Adrenal gland (tissue), 12 donors: ENCODE measurements around the gene RHBDF2. TPM values are rescaled to one million over a fixed set of nuclear protein-coding genes. Genes with fewer than 3 reads are reported as not detected.

Experiments used
- DNase-seq, 7 donors: peaks; one replicate each; pipeline ENCODE4 v3.0.0-alpha.2; 2019 to 2020
- H3K27ac ChIP-seq, 5 donors: fragments of 200-600 bp; sonication (generic) in 4 of 5; 1 replicate in 3 of 5; 2 replicates in 2 of 5; pipeline versions ENCODE4 v1.5.1 to v1.8.0; 2016 to 2020; ENCODE audit warnings: mild to moderate bottlenecking in 1 of 5
- H3K27me3 ChIP-seq: fragments of 200-600 bp; 2 replicates; pipeline ENCODE4 v1.8.0; 2021
- H3K36me3 ChIP-seq, 2 donors: fragments of 200-600 bp; replicated peaks in 1 of 2; 1 replicate in 1 of 2; 2 replicates in 1 of 2; pipeline versions ENCODE4 v1.5.1 to v1.8.0; 2018 to 2022
- H3K4me1 ChIP-seq, 2 donors: fragments of 200-600 bp; replicated peaks in 1 of 2; 1 replicate in 1 of 2; 2 replicates in 1 of 2; pipeline versions ENCODE4 v1.5.1 to v1.8.0; 2018 to 2021
- H3K4me3 ChIP-seq, 4 donors: fragments of 200-600 bp; sonication (generic) in 3 of 4; one replicate each; pipeline ENCODE4 v1.5.1; 2016 to 2018
- H3K9me3 ChIP-seq, 3 donors: fragments of 200-600 bp; sonication (generic) in 1 of 3; replicated peaks in 1 of 3; 1 replicate in 2 of 3; 2 replicates in 1 of 3; pipeline versions ENCODE4 v1.5.1 to v1.8.0; 2016 to 2021
- POLR2A ChIP-seq, 2 donors: fragments of 450-650 bp; IDR thresholded peaks; one replicate each; pipeline ENCODE4 v1.6.1; 2017; ENCODE audit warnings: antibody characterized with exemption in 2 of 2, mild to moderate bottlenecking in 2 of 2, moderate library complexity in 1 of 2
- WGBS, 4 donors: extraction: QIAGEN DNeasy Blood & Tissue Kit in 2 of 4; methylation state at CpG; one replicate each; pipeline versions ENCODE4 v1.1.5 to v1.1.7; 2013 to 2017; 5-methylcytosine and 5-hydroxymethylcytosine counted together
- intact Hi-C, 2 donors: fragments of 100-400 bp; cut with DNase I; formaldehyde crosslinking; loops; one replicate each; pipeline versions ENCODE4 v1.14.1 to v1.15.0; 2022 to 2023
- polyA plus RNA-seq, 3 donors: library from polyadenylated mRNA; stranded (reverse); fragments of 200-250 nt in 2 of 3; fragments of 350-450 nt in 1 of 3; fragmentation: Illumina TruSeq in 1 of 3; extraction: RNeasy Lipid Tissue Mini Kit (QIAGEN cat#74804) in 1 of 3; gene quantifications; one replicate each; pipeline ENCODE4 v1.2.3, GENCODE V29; 2013 to 2014
- total RNA-seq, 9 donors: library from RNA; depleted of rRNA in 4 of 9; stranded (reverse); fragments of >200 nt in 4 of 9; fragments of 120-200 nt in 1 of 9; fragmentation: NEBNext Ultra II Directional in 1 of 9; extraction: Animal tissue kit (Norgen Biotek cat#: 25700) in 1 of 9; gene quantifications; one replicate each; pipeline versions ENCODE4 v1.1.0 to v1.2.4, GENCODE V29; 2013 to 2023
- TF ChIP-seq, protein P1 (sequence below), 6 experiments: fragments of 450-650 bp in 4 of 6; fragments of 200-600 bp in 2 of 6; sonication (generic) in 1 of 6; IDR thresholded peaks; 1 replicate in 5 of 6; 2 replicates in 1 of 6; pipeline versions ENCODE4 v1.5.1 to v1.8.0; 2016 to 2021; ENCODE audit warnings: antibody characterized with exemption in 6 of 6, mild to moderate bottlenecking in 2 of 6, moderate library complexity in 1 of 6
- donor health status: healthy with polysubstance abuse.
- donor health status: Bipolar disorder and iron deficiency.
- donor health status: DM: yes; HTN: yes; CAD: no.
- donor health status: DM: no; HTN: no; CAD: no.
- donor health status: DM: no; HTN: no; CAD: no.
- donor health status: DM: yes; HTN: yes; CAD: no.

RHBDF2 gene
- total and polyA plus RNA-seq, 12 donors, result 4.9 to 156 (median 40.3) TPM

GRCh38 chr17:76472726-76473125 is 28.5 kb downstream of the RHBDF2 start:
- TF ChIP-seq POLR2A (IDR thresholded peaks at IDR 0.05), result no peak
- TF ChIP-seq, protein P1, sequence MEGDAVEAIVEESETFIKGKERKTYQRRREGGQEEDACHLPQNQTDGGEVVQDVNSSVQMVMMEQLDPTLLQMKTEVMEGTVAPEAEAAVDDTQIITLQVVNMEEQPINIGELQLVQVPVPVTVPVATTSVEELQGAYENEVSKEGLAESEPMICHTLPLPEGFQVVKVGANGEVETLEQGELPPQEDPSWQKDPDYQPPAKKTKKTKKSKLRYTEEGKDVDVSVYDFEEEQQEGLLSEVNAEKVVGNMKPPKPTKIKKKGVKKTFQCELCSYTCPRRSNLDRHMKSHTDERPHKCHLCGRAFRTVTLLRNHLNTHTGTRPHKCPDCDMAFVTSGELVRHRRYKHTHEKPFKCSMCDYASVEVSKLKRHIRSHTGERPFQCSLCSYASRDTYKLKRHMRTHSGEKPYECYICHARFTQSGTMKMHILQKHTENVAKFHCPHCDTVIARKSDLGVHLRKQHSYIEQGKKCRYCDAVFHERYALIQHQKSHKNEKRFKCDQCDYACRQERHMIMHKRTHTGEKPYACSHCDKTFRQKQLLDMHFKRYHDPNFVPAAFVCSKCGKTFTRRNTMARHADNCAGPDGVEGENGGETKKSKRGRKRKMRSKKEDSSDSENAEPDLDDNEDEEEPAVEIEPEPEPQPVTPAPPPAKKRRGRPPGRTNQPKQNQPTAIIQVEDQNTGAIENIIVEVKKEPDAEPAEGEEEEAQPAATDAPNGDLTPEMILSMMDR (IDR thresholded peaks at IDR 0.05), result no peak
- no peaks in the 10 kb centered on the region for H3K9me3 ChIP-seq
- peaks cover 0 to 7% of the 10 kb centered on the region in 2 donors for H3K36me3 ChIP-seq
- DNase-seq, result no peak
- no peak overlapping the region for H3K27ac ChIP-seq
- H3K27me3 ChIP-seq, result no peaks in the 10 kb centered on the region
- WGBS, 4 donors, result 86 to 94% (median 92%) methylated on average over 7 to 11 of the region's 11 CpGs
- no peaks in the 10 kb centered on the region for H3K4me1 ChIP-seq
- intact Hi-C loops, result no loop called here
- H3K4me3 ChIP-seq, result no peak overlapping the region

DNA sequence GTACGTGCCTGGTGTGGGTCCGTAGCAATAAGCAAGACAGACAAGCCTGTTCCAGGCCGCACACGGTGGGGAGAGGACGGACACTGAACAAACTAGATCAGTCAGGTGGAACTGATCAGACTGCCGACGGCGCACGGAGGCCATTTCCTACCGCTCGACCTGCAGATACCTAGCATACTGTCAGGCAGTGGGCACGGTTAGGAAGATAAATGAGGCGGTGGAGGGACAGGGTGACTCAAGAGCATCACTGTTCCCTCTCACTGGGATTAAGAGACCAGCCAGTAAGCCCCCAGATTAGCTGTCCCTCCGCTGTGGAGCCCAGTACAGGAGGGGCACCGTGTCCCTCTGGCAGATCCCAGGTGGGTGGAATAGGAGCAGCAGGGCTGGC is 29.0 kb downstream of the RHBDF2 start:
- TF ChIP-seq POLR2A (IDR thresholded peaks at IDR 0.05), result no peak
- H3K36me3 ChIP-seq, result peaks cover 0 to 7% of the 10 kb centered on the region in 2 donors
- DNase-seq, result no peak
- WGBS, 4 donors, result 90 to 95% (median 94%) methylated on average over 2 to 15 of the region's 15 CpGs
- no peak overlapping the region for H3K27ac ChIP-seq
- H3K9me3 ChIP-seq, result no peaks in the 10 kb centered on the region
- H3K4me3 ChIP-seq, result no peak overlapping the region
- intact Hi-C loops, result no loop called here
- no peaks in the 10 kb centered on the region for H3K27me3 ChIP-seq
- no peaks in the 10 kb centered on the region for H3K4me1 ChIP-seq

- H3K9me3 ChIP-seq, result no peaks in the 10 kb centered on the region
- no peaks in the 10 kb centered on the region for H3K4me1 ChIP-seq
- intact Hi-C loops, result no loop called here
- no peaks in the 10 kb centered on the region for H3K27me3 ChIP-seq
- peaks cover 0 to 7% of the 10 kb centered on the region in 2 donors for H3K36me3 ChIP-seq
- H3K27ac ChIP-seq, result no peak overlapping the region
- no peak for DNase-seq
- H3K4me3 ChIP-seq, result no peak overlapping the region
- 91 to 95% (median 93%) methylated on average over 21 to 35 of the region's 35 CpGs for WGBS, 4 donors
- no peak for TF ChIP-seq POLR2A (IDR thresholded peaks at IDR 0.05)
- TF ChIP-seq, protein P1 (IDR thresholded peaks at IDR 0.05), result no peak
Measured at GRCh38 chr17:76471498-76472257, 29.5 kb downstream of the RHBDF2 start.

DNA sequence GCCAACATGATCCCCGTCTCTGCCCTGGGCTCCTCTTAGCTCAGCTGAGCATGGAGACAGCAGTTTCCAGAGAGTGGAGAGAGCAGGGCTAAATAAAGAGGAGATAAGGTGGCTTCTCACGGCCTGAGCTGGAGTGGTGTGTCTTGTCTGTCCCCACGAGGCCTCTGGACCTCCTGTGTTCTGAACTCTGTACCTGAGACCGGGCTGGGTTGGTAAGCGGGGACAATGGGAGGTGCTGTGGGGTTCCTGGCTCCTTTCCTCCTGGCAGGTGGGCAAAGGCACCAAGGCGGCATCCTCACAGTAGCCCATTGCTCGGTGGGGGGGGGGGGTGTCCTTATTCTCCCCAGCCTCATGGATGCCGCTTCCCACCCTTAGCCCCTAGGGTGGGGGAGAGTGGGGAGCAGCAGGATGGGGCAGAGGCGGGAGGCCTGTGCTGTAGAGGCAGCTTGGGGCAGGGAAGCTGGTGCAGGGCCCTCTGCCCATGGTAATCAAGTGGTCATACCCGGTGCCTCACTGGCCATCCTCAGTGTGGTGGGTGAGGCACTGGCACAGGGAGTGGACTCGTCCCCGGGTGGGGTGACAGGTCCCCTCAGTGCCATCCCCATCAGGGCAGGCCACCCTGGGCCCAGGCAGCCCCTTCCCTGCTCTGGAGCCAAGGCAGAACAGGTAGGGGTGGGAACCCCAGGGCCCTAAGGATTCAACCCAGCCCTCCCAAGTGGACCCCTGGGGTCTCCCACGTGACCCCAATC is 31.1 kb downstream of the RHBDF2 start:
- 80 to 86% (median 82%) methylated on average over 6 to 13 of the region's 13 CpGs for WGBS, 4 donors
- H3K36me3 ChIP-seq, result peaks cover 0 to 7% of the 10 kb centered on the region in 2 donors
- intact Hi-C loops, result loop anchor here in 1 of 2 donors (5.0 kb wide), 1 partner anchor 37 kb away; no protein-coding TSS in a partner anchor
- H3K27ac ChIP-seq, result no peak overlapping the region
- H3K4me1 ChIP-seq, result peaks cover 0 to 3% of the 10 kb centered on the region in 2 donors
- no peaks in the 10 kb centered on the region for H3K27me3 ChIP-seq
- no peak overlapping the region for H3K4me3 ChIP-seq
- TF ChIP-seq, protein P1 (IDR thresholded peaks at IDR 0.05), result no peak
- TF ChIP-seq POLR2A (IDR thresholded peaks at IDR 0.05), result no peak
- DNase-seq, result no peak
- no peaks in the 10 kb centered on the region for H3K9me3 ChIP-seq
